ENCODE measurements around the gene TMEM86A. TPM values are rescaled to one million over a fixed set of nuclear protein-coding genes. Genes with fewer than 3 reads are reported as not detected.

TMEM86A gene
- total and polyA plus RNA-seq, 2 of the 8 experiments (the other 6 are each of a cell fraction or from before 2014, with no cell fraction given): 1.5 to 1.7 TPM

- TF ChIP-seq CBX8 (IDR thresholded peaks at IDR 0.05; ENCODE audit: borderline replicate concordance, low read depth, low read length) (no peak), ASH2L (IDR thresholded peaks at IDR 0.05; ENCODE audit: low read length) (no peak), TEAD4 (IDR thresholded peaks at IDR 0.05; ENCODE audit: low read depth, low read length) (no peak), SUZ12 (IDR thresholded peaks at IDR 0.05; ENCODE audit: low read length) (no peak), EGR1 (IDR thresholded peaks at IDR 0.05; ENCODE audit: borderline replicate concordance, low read depth, low read length) (no peak)
Observed at GRCh38 chr11:18699269-18699596, 654 bp downstream of the TMEM86A start (continued).
